ENCODE results near the gene FCGR3B. TPM values are rescaled to one million over a fixed set of nuclear protein-coding genes. Genes with fewer than 3 reads are reported as not detected.
"Not testable (repeated sequence)": the region's sequence is repeated elsewhere in the genome, so short reads cannot be mapped to it uniquely, and the experiment has no call there.

The FCGR3B gene
- total RNA-seq, 2 donors from 2014 or later = not detected

- H3K27me3 Mint-ChIP-seq, H3K9me3 Mint-ChIP-seq: not testable (repeated sequence)
- Mint-ChIP-seq H3K27ac (peak overlapping the region; percentile 44), H3K4me3 (peak overlapping the region; percentile 52), H3K36me3 (ENCODE audit: low read depth) (peaks cover 15% of the 10 kb centered on the region), H3K4me1 (peaks cover 15% of the 10 kb centered on the region)
- ATAC-seq (replicated peaks) = peak; percentile 43
Observed at GRCh38 chr1:161623401-161624051, 7.5 kb downstream of the FCGR3B start.

- Mint-ChIP-seq H3K27ac (peak overlapping the region; percentile 98), H3K4me3 (peak overlapping the region; percentile 88), H3K4me1 (peaks cover 15% of the 10 kb centered on the region), H3K36me3 (ENCODE audit: low read depth) (peaks cover 15% of the 10 kb centered on the region)
- ATAC-seq (replicated peaks) = peak; percentile 30
- H3K27me3 Mint-ChIP-seq, H3K9me3 Mint-ChIP-seq: not testable (repeated sequence)
Observed at GRCh38 chr1:161622054-161622453, 8.9 kb downstream of the FCGR3B start.

- ATAC-seq (replicated peaks) = peak; percentile 84
- Mint-ChIP-seq H3K4me1 (peaks cover 15% of the 10 kb centered on the region), H3K36me3 (ENCODE audit: low read depth) (peaks cover 15% of the 10 kb centered on the region), H3K4me3 (peak overlapping the region; percentile 88), H3K27ac (peak overlapping the region; percentile 98)
- H3K9me3 Mint-ChIP-seq, H3K27me3 Mint-ChIP-seq: not testable (repeated sequence)
Observed at GRCh38 chr1:161621181-161622000, 9.6 kb downstream of the FCGR3B start.

GRCh38 chr1:161620399-161620798 is 10.6 kb downstream of the FCGR3B start:
- not testable (repeated sequence) for H3K9me3 Mint-ChIP-seq; H3K27me3 Mint-ChIP-seq; ATAC-seq (replicated peaks); H3K27ac Mint-ChIP-seq
- peaks cover 15% of the 10 kb centered on the region for H3K36me3 Mint-ChIP-seq (ENCODE audit: low read depth)
- peak overlapping the region; percentile 88 for H3K4me3 Mint-ChIP-seq
- H3K4me1 Mint-ChIP-seq = peaks cover 15% of the 10 kb centered on the region

- H3K4me1 Mint-ChIP-seq; H3K4me3 Mint-ChIP-seq; ATAC-seq (replicated peaks); H3K27ac Mint-ChIP-seq; H3K9me3 Mint-ChIP-seq; H3K27me3 Mint-ChIP-seq: not testable (repeated sequence)
- H3K36me3 Mint-ChIP-seq (ENCODE audit: low read depth) = peaks cover 15% of the 10 kb centered on the region
Observed at GRCh38 chr1:161618517-161618916, 12.5 kb downstream of the FCGR3B start.

- not testable (repeated sequence) for H3K4me1 Mint-ChIP-seq; H3K27ac Mint-ChIP-seq; H3K27me3 Mint-ChIP-seq; H3K9me3 Mint-ChIP-seq; H3K4me3 Mint-ChIP-seq; ATAC-seq (replicated peaks)
- H3K36me3 Mint-ChIP-seq (ENCODE audit: low read depth) = peaks cover 17% of the 10 kb centered on the region
Observed at GRCh38 chr1:161616417-161616816, 14.6 kb downstream of the FCGR3B start.

- ATAC-seq (replicated peaks); H3K27me3 Mint-ChIP-seq; H3K4me1 Mint-ChIP-seq; H3K9me3 Mint-ChIP-seq: not testable (repeated sequence)
- H3K36me3 Mint-ChIP-seq (ENCODE audit: low read depth) = peaks cover 13% of the 10 kb centered on the region
- peak overlapping the region; percentile 100 for H3K27ac Mint-ChIP-seq
- H3K4me3 Mint-ChIP-seq = peak overlapping the region; percentile 96
Observed at GRCh38 chr1:161613142-161613514, 17.8 kb downstream of the FCGR3B start.

- Mint-ChIP-seq H3K36me3 (ENCODE audit: low read depth) (peaks cover 13% of the 10 kb centered on the region), H3K27ac (peak overlapping the region; percentile 100), H3K4me3 (peak overlapping the region; percentile 96)
- peak; percentile 92 for ATAC-seq (replicated peaks)
- H3K4me1 Mint-ChIP-seq, H3K9me3 Mint-ChIP-seq, H3K27me3 Mint-ChIP-seq: not testable (repeated sequence)
Observed at GRCh38 chr1:161612322-161613141, 18.4 kb downstream of the FCGR3B start.

- not testable (repeated sequence) for H3K9me3 Mint-ChIP-seq, H3K27me3 Mint-ChIP-seq, H3K4me1 Mint-ChIP-seq
- Mint-ChIP-seq H3K27ac (peak overlapping the region; percentile 100), H3K36me3 (ENCODE audit: low read depth) (peaks cover 13% of the 10 kb centered on the region), H3K4me3 (peak overlapping the region; percentile 96)
- peak; percentile 23 for ATAC-seq (replicated peaks)
Observed at GRCh38 chr1:161611866-161612321, 19.1 kb downstream of the FCGR3B start.

- ATAC-seq (replicated peaks); H3K27me3 Mint-ChIP-seq; H3K27ac Mint-ChIP-seq; H3K4me3 Mint-ChIP-seq; H3K4me1 Mint-ChIP-seq; H3K9me3 Mint-ChIP-seq: not testable (repeated sequence)
- peaks cover 13% of the 10 kb centered on the region for H3K36me3 Mint-ChIP-seq (ENCODE audit: low read depth)
Observed at GRCh38 chr1:161610198-161610597, 20.8 kb downstream of the FCGR3B start.

GRCh38 chr1:161606541-161607336 is 24.2 kb downstream of the FCGR3B start:
- ATAC-seq (replicated peaks) = peak; percentile 44
- H3K36me3 Mint-ChIP-seq (ENCODE audit: low read depth); H3K4me3 Mint-ChIP-seq; H3K9me3 Mint-ChIP-seq; H3K4me1 Mint-ChIP-seq; H3K27ac Mint-ChIP-seq: not testable (repeated sequence)
- H3K27me3 Mint-ChIP-seq = peaks cover 13% of the 10 kb centered on the region

GRCh38 chr1:161605762-161606540 is 25.0 kb downstream of the FCGR3B start:
- not testable (repeated sequence) for H3K4me1 Mint-ChIP-seq; H3K4me3 Mint-ChIP-seq; H3K9me3 Mint-ChIP-seq; H3K36me3 Mint-ChIP-seq (ENCODE audit: low read depth); H3K27ac Mint-ChIP-seq
- ATAC-seq (replicated peaks) = peak; percentile 48
- H3K27me3 Mint-ChIP-seq = peaks cover 13% of the 10 kb centered on the region

GRCh38 chr1:161605024-161605423 is 26.0 kb downstream of the FCGR3B start:
- not testable (repeated sequence) for H3K27ac Mint-ChIP-seq; H3K4me1 Mint-ChIP-seq; ATAC-seq (replicated peaks); H3K9me3 Mint-ChIP-seq; H3K4me3 Mint-ChIP-seq; H3K36me3 Mint-ChIP-seq (ENCODE audit: low read depth)
- H3K27me3 Mint-ChIP-seq = peaks cover 13% of the 10 kb centered on the region
